Adrenal gland (tissue), 5 donors: Measurements from ENCODE around the gene SCFD2.

Source experiments
- POLR2A ChIP-seq, 2 donors: fragments of 450-650 bp; IDR thresholded peaks; one replicate each; pipeline ENCODE4 v1.6.1; 2017; ENCODE audit warnings: antibody characterized with exemption in 2 of 2, mild to moderate bottlenecking in 2 of 2, moderate library complexity in 1 of 2
- TF ChIP-seq, protein P1 (sequence below), 6 experiments: fragments of 450-650 bp in 4 of 6; fragments of 200-600 bp in 2 of 6; sonication (generic) in 1 of 6; IDR thresholded peaks; 1 replicate in 5 of 6; 2 replicates in 1 of 6; pipeline versions ENCODE4 v1.5.1 to v1.8.0; 2016 to 2021; ENCODE audit warnings: antibody characterized with exemption in 6 of 6, mild to moderate bottlenecking in 2 of 6, moderate library complexity in 1 of 6
- donor health status: DM: no; HTN: no; CAD: no.

DNA sequence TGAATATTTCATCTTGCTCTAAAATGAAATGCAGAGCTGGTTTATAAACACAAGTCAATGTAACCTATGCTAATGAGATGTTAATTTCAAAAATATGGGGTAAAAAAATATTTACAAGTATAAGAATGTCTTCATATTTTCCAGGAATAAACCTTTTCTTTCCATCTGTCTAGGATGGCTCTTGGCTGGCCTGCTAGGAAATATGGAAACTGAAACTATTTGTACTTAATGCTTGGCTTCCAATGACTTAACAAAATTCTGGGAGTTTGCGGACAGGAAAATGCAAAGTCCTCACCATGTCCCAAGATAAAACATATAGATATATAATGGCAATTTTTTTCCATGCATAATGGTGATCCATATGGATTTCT, 168.1 kb downstream of the SCFD2 start:
- TF ChIP-seq, protein P1, sequence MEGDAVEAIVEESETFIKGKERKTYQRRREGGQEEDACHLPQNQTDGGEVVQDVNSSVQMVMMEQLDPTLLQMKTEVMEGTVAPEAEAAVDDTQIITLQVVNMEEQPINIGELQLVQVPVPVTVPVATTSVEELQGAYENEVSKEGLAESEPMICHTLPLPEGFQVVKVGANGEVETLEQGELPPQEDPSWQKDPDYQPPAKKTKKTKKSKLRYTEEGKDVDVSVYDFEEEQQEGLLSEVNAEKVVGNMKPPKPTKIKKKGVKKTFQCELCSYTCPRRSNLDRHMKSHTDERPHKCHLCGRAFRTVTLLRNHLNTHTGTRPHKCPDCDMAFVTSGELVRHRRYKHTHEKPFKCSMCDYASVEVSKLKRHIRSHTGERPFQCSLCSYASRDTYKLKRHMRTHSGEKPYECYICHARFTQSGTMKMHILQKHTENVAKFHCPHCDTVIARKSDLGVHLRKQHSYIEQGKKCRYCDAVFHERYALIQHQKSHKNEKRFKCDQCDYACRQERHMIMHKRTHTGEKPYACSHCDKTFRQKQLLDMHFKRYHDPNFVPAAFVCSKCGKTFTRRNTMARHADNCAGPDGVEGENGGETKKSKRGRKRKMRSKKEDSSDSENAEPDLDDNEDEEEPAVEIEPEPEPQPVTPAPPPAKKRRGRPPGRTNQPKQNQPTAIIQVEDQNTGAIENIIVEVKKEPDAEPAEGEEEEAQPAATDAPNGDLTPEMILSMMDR (IDR thresholded peaks at IDR 0.05) = no peak
- no peak for TF ChIP-seq POLR2A (IDR thresholded peaks at IDR 0.05)
